BLaER1 treated with 17β-estradiol and CSF1 and Interleukin-3, amounts not matched to agents 10 nM and 100 nM (cell line): Measurements from ENCODE around the gene ANKRD44.
A peak's percentile ranks its signal among the peaks of the same experiment; 100 is the strongest.

ENCODE experiments used
- H3K27ac ChIP-seq, 11 experiments: shearing (Covaris generic); formaldehyde crosslinking; 2 replicates each; pipeline ENCODE4 v1.8.1; 2022
- H3K27me3 ChIP-seq, 11 experiments: shearing (Covaris generic); formaldehyde crosslinking; 2 replicates each; pipeline ENCODE4 v1.8.1; 2022
- H3K36me3 ChIP-seq, 11 experiments: shearing (Covaris generic); formaldehyde crosslinking; 2 replicates each; pipeline ENCODE4 v1.8.1; 2022
- H3K4me1 ChIP-seq, 10 experiments: shearing (Covaris generic); formaldehyde crosslinking; 2 replicates each; pipeline ENCODE4 v1.8.1; 2022
- H3K4me2 ChIP-seq, 11 experiments: shearing (Covaris generic); formaldehyde crosslinking; 2 replicates each; pipeline ENCODE4 v1.8.1; 2022
- H3K4me3 ChIP-seq, 10 experiments: shearing (Covaris generic); formaldehyde crosslinking; 2 replicates each; pipeline ENCODE4 v1.8.1; 2022
- H3K9ac ChIP-seq, 11 experiments: shearing (Covaris generic); formaldehyde crosslinking; 2 replicates each; pipeline ENCODE4 v1.8.1; 2022
- H3K9me3 ChIP-seq, 11 experiments: shearing (Covaris generic); formaldehyde crosslinking; replicated peaks in 1 of 11; 2 replicates each; pipeline ENCODE4 v1.8.1; 2022
- H4K20me1 ChIP-seq, 11 experiments: shearing (Covaris generic); formaldehyde crosslinking; 2 replicates each; pipeline ENCODE4 v1.8.1; 2022
- Cebpa-rat ChIP-seq, 11 experiments: shearing (Covaris generic); IDR thresholded peaks; 2 replicates each; pipeline ENCODE4 v1.8.1; 2022

ANKRD44 gene

GRCh38 chr2:197265924-197266323 lies 44.7 kb downstream of the ANKRD44 start:
- H3K27me3 ChIP-seq: no peaks in the 10 kb centered on the region
- H3K4me2 ChIP-seq: 0 out of 22 replicates have a peak overlapping the region, but pooled peaks of 2 of the 11 experiments have one; percentile 7 to 8
- H3K27ac ChIP-seq: no peak overlapping the region
- H3K9me3 ChIP-seq: no peaks in the 10 kb centered on the region
- peaks cover 0 to 76% (median 0%) of the 10 kb centered on the region in 11 experiments; a peak in 6 of 22 replicates for H4K20me1 ChIP-seq
- H3K36me3 ChIP-seq: 0 out of 22 replicates have a peak, but pooled peaks cover 0 to 5% (median 0%) of the 10 kb centered on the region in 11 experiments
- TF ChIP-seq Cebpa-rat (IDR thresholded peaks at IDR 0.05): no peak
- H3K9ac ChIP-seq: no peak overlapping the region
- peaks cover 0 to 79% (median 12%) of the 10 kb centered on the region in 10 experiments; a peak in 14 of 20 replicates for H3K4me1 ChIP-seq
- no peak overlapping the region for H3K4me3 ChIP-seq

GRCh38 chr2:197265036-197265435 lies 45.5 kb downstream of the ANKRD44 start:
- H3K9me3 ChIP-seq: 0 out of 22 replicates have a peak, but pooled peaks cover 0 to under 1% (median 0%) of the 10 kb centered on the region in 11 experiments
- H4K20me1 ChIP-seq: peaks cover 0 to 67% (median 0%) of the 10 kb centered on the region in 11 experiments; a peak in 6 of 22 replicates
- peaks cover 0 to 73% (median 12%) of the 10 kb centered on the region in 10 experiments; a peak in 14 of 20 replicates for H3K4me1 ChIP-seq
- TF ChIP-seq Cebpa-rat (IDR thresholded peaks at IDR 0.05): no peak
- H3K4me3 ChIP-seq: no peak overlapping the region
- no peak overlapping the region for H3K4me2 ChIP-seq
- no peaks in the 10 kb centered on the region for H3K27me3 ChIP-seq
- no peak overlapping the region for H3K27ac ChIP-seq
- 0 out of 22 replicates have a peak, but pooled peaks cover 0 to 5% (median 0%) of the 10 kb centered on the region in 11 experiments for H3K36me3 ChIP-seq
- no peak overlapping the region for H3K9ac ChIP-seq

GRCh38 chr2:197264332-197264731 lies 46.2 kb downstream of the ANKRD44 start:
- Histone ChIP-seq H3K27me3 (no peaks in the 10 kb centered on the region), H3K4me1 (peaks cover under 1 to 71% (median 17%) of the 10 kb centered on the region in 10 experiments; a peak in 18 of 20 replicates), H3K9me3 (peaks cover 0 to 4% (median 0%) of the 10 kb centered on the region in 11 experiments; a peak in 1 of 22 replicates), H3K4me3 (no peak overlapping the region), H4K20me1 (peaks cover 0 to 60% (median 0%) of the 10 kb centered on the region in 11 experiments; a peak in 5 of 22 replicates), H3K9ac (no peak overlapping the region), H3K36me3 (0 out of 22 replicates have a peak, but pooled peaks cover 0 to 5% (median 0%) of the 10 kb centered on the region in 11 experiments), H3K4me2 (peak overlapping the region in 4 of 11 experiments; percentile 0 to 91 (median 45); a peak in 3 of 22 replicates), H3K27ac (no peak overlapping the region; a peak in 1 of 22 replicates)
- no peak for TF ChIP-seq Cebpa-rat (IDR thresholded peaks at IDR 0.05)

- 0 out of 22 replicates have a peak, but pooled peaks cover 0 to 5% (median 0%) of the 10 kb centered on the region in 11 experiments for H3K36me3 ChIP-seq
- H3K4me3 ChIP-seq: no peak overlapping the region
- TF ChIP-seq Cebpa-rat (IDR thresholded peaks at IDR 0.05): no peak
- peak overlapping the region in 2 of 11 experiments; percentile 64 to 77; a peak in 3 of 22 replicates for H3K27ac ChIP-seq
- no peaks in the 10 kb centered on the region for H3K27me3 ChIP-seq
- H3K9ac ChIP-seq: no peak overlapping the region
- H3K4me1 ChIP-seq: peaks cover 14 to 72% (median 29%) of the 10 kb centered on the region in 10 experiments
- H3K4me2 ChIP-seq: peak overlapping the region in 4 of 11 experiments; percentile 26 to 91 (median 71); a peak in 4 of 22 replicates
- peaks cover 0 to 48% (median 0%) of the 10 kb centered on the region in 11 experiments; a peak in 4 of 22 replicates for H4K20me1 ChIP-seq
- H3K9me3 ChIP-seq: peaks cover 0 to 4% (median 0%) of the 10 kb centered on the region in 11 experiments; a peak in 1 of 22 replicates
These were observed 47.5 kb downstream of the ANKRD44 start for GRCh38 chr2:197263077-197263476.

GRCh38 chr2:197261808-197262226 lies 48.8 kb downstream of the ANKRD44 start:
- H3K4me1 ChIP-seq: peaks cover 26 to 83% (median 42%) of the 10 kb centered on the region in 10 experiments
- peaks cover 0 to 4% (median 0%) of the 10 kb centered on the region in 11 experiments; a peak in 1 of 22 replicates for H3K9me3 ChIP-seq
- no peaks in the 10 kb centered on the region for H3K27me3 ChIP-seq
- TF ChIP-seq Cebpa-rat (IDR thresholded peaks at IDR 0.05): no peak
- peak overlapping the region in 6 of 11 experiments; percentile 9 to 68 (median 50); a peak in 9 of 22 replicates for H3K9ac ChIP-seq
- H3K27ac ChIP-seq: peak overlapping the region in 9 of 11 experiments; percentile 4 to 78 (median 53); a peak in 16 of 22 replicates
- 0 out of 22 replicates have a peak, but pooled peaks cover 0 to 5% (median 0%) of the 10 kb centered on the region in 11 experiments for H3K36me3 ChIP-seq
- H3K4me2 ChIP-seq: peak overlapping the region in 9 of 11 experiments; percentile 1 to 91 (median 58); a peak in 15 of 22 replicates
- peaks cover 0 to 35% (median 0%) of the 10 kb centered on the region in 11 experiments; a peak in 2 of 22 replicates for H4K20me1 ChIP-seq
- H3K4me3 ChIP-seq: peak overlapping the region in 2 of 10 experiments; percentile 28 to 31; a peak in 4 of 20 replicates

- peak overlapping the region in 1 of 10 experiments; percentile 19; a peak in 2 of 20 replicates for H3K4me3 ChIP-seq
- peak overlapping the region; percentile 53 to 95 (median 89); a peak in 21 of 22 replicates for H3K27ac ChIP-seq
- H3K9ac ChIP-seq: peak overlapping the region in 9 of 11 experiments; percentile 27 to 78 (median 72); a peak in 14 of 22 replicates
- H3K36me3 ChIP-seq: 0 out of 22 replicates have a peak, but pooled peaks cover 0 to 5% (median 0%) of the 10 kb centered on the region in 11 experiments
- H3K4me1 ChIP-seq: peaks cover 49 to 85% (median 64%) of the 10 kb centered on the region in 10 experiments
- H3K27me3 ChIP-seq: no peaks in the 10 kb centered on the region
- peaks cover 0 to 4% (median 0%) of the 10 kb centered on the region in 11 experiments; a peak in 1 of 22 replicates for H3K9me3 ChIP-seq
- H3K4me2 ChIP-seq: peak overlapping the region in 10 of 11 experiments; percentile 43 to 89 (median 80); a peak in 19 of 22 replicates
- TF ChIP-seq Cebpa-rat (IDR thresholded peaks at IDR 0.05): no peak
- peaks cover 0 to 12% (median 0%) of the 10 kb centered on the region in 11 experiments; a peak in 1 of 22 replicates for H4K20me1 ChIP-seq
These were observed 51.0 kb downstream of the ANKRD44 start for GRCh38 chr2:197259470-197259999.

GRCh38 chr2:197258580-197258979 lies 52.0 kb downstream of the ANKRD44 start:
- Histone ChIP-seq H3K27me3 (no peaks in the 10 kb centered on the region), H3K36me3 (0 out of 22 replicates have a peak, but pooled peaks cover 0 to 5% (median 0%) of the 10 kb centered on the region in 11 experiments), H4K20me1 (peaks cover 0 to 3% (median 0%) of the 10 kb centered on the region in 11 experiments; a peak in 1 of 22 replicates), H3K4me3 (peak overlapping the region in 4 of 10 experiments; percentile 8 to 21 (median 16); a peak in 3 of 20 replicates), H3K9ac (peak overlapping the region; percentile 26 to 78 (median 71); a peak in 18 of 22 replicates), H3K4me1 (peaks cover 50 to 85% (median 70%) of the 10 kb centered on the region in 10 experiments), H3K9me3 (peaks cover 0 to 4% (median 0%) of the 10 kb centered on the region in 11 experiments; a peak in 1 of 22 replicates), H3K4me2 (peak overlapping the region; percentile 40 to 89 (median 78)), H3K27ac (peak overlapping the region; percentile 53 to 95 (median 89); a peak in 21 of 22 replicates)
- peak in 9 of 11 experiments; percentile 43 to 96 (median 84); a peak in 14 of 22 replicates for TF ChIP-seq Cebpa-rat (IDR thresholded peaks at IDR 0.05)

- Histone ChIP-seq H4K20me1 (no peaks in the 10 kb centered on the region; a peak in 1 of 22 replicates), H3K4me1 (peaks cover 50 to 76% (median 63%) of the 10 kb centered on the region in 10 experiments), H3K9me3 (peaks cover 0 to 4% (median 0%) of the 10 kb centered on the region in 11 experiments; a peak in 1 of 22 replicates), H3K4me3 (peak overlapping the region in 3 of 10 experiments; percentile 36 to 54 (median 39); a peak in 7 of 20 replicates), H3K27ac (peak overlapping the region; percentile 69 to 95 (median 89); a peak in 21 of 22 replicates), H3K9ac (peak overlapping the region; percentile 43 to 83 (median 77); a peak in 21 of 22 replicates), H3K4me2 (peak overlapping the region; percentile 66 to 89 (median 78)), H3K36me3 (no peaks in the 10 kb centered on the region), H3K27me3 (no peaks in the 10 kb centered on the region)
- no peak for TF ChIP-seq Cebpa-rat (IDR thresholded peaks at IDR 0.05)
These were observed 53.9 kb downstream of the ANKRD44 start for GRCh38 chr2:197256547-197257170.
